Hepatocyte (in vitro differentiated cells): ENCODE results near the gene TOGARAM2. TPM values are rescaled to one million over a fixed set of nuclear protein-coding genes. Genes with fewer than 3 reads are reported as not detected.

ENCODE experiments used
- DNase-seq: peaks from one replicate; pipeline ENCODE4 v3.0.0-alpha.2; 2016; ENCODE audit warnings: low spot score
- H2AFZ ChIP-seq: fragments of 200-600 bp; sonication (generic); 2 replicates; pipeline ENCODE4 v1.6.0; 2016; ENCODE audit warnings: antibody characterized with exemption, mild to moderate bottlenecking
- H3K27ac ChIP-seq: fragments of 200-600 bp; sonication (generic); 2 replicates; pipeline ENCODE4 v1.5.1; 2016; ENCODE audit warnings: mild to moderate bottlenecking
- H3K27me3 ChIP-seq: fragments of 200-600 bp; sonication (generic); 2 replicates; pipeline ENCODE4 v1.6.1; 2016
- H3K36me3 ChIP-seq: fragments of 200-600 bp; sonication (generic); replicated peaks from 2 replicates; pipeline ENCODE4 v1.5.1; 2016; ENCODE audit warnings: low read depth; ENCODE audit not compliant: insufficient read depth
- H3K4me1 ChIP-seq: fragments of 200-600 bp; sonication (generic); 2 replicates; pipeline ENCODE4 v1.5.1; 2016; ENCODE audit warnings: mild to moderate bottlenecking, moderate library complexity; ENCODE audit not compliant: insufficient read depth
- H3K4me2 ChIP-seq: fragments of 200-600 bp; sonication (generic); 2 replicates; pipeline ENCODE4 v1.6.0; 2016
- H3K4me3 ChIP-seq: fragments of 200-600 bp; sonication (generic); 2 replicates; pipeline ENCODE4 v1.5.1; 2016; ENCODE audit warnings: mild to moderate bottlenecking
- H3K79me2 ChIP-seq: fragments of 200-600 bp; sonication (generic); 2 replicates; pipeline ENCODE4 v1.6.0; 2017; ENCODE audit warnings: mild to moderate bottlenecking
- H3K9me2 ChIP-seq: fragments of 200-600 bp; sonication (generic); replicated peaks from 2 replicates; pipeline ENCODE4 v1.6.0; 2017; ENCODE audit warnings: mild to moderate bottlenecking; ENCODE audit not compliant: insufficient read depth
- H3K9me3 ChIP-seq: fragments of 200-600 bp; sonication (generic); 2 replicates; pipeline ENCODE4 v1.5.1; 2016; ENCODE audit warnings: low read depth, mild to moderate bottlenecking
- H4K20me1 ChIP-seq: fragments of 200-600 bp; sonication (generic); 2 replicates; pipeline ENCODE4 v1.6.0; 2016; ENCODE audit warnings: mild to moderate bottlenecking; ENCODE audit not compliant: insufficient read depth, poor library complexity, severe bottlenecking
- CTCF ChIP-seq: fragments of 200-600 bp; sonication (generic); IDR thresholded peaks from 2 replicates; pipeline ENCODE4 v1.5.1; 2016; ENCODE audit warnings: antibody characterized with exemption, mild to moderate bottlenecking; ENCODE audit not compliant: poor library complexity
- EZH2 ChIP-seq: fragments of 200-600 bp; sonication (generic); IDR thresholded peaks from 2 replicates; pipeline ENCODE4 v1.6.1; 2016; ENCODE audit warnings: antibody characterized with exemption, mild to moderate bottlenecking, borderline replicate concordance
- EZH2phosphoT487 ChIP-seq: fragments of 200-600 bp; sonication (generic); IDR thresholded peaks from one replicate; pipeline ENCODE4 v1.6.1; 2018; ENCODE audit warnings: antibody characterized with exemption, mild to moderate bottlenecking, low read depth, moderate library complexity; ENCODE audit not compliant: unreplicated experiment, severe bottlenecking
- WGBS: methylation state at CpG from one replicate; pipeline ENCODE4 v1.1.6; 2016; ENCODE audit warnings: low lambda C conversion rate; ENCODE audit errors: missing lambda C conversion rate; 5-methylcytosine and 5-hydroxymethylcytosine counted together
- polyA plus RNA-seq: library from polyadenylated mRNA; unstranded; fragments of >200 nt; fragmentation: Nextera tagmentation; extraction: Ambion mirVana; gene quantifications from 2 replicates; pipeline ENCODE4 v1.2.1, GENCODE V29; 2016
- total RNA-seq: library from RNA; depleted of rRNA; stranded (reverse); fragments of >200 nt; gene quantifications from 2 replicates; pipeline ENCODE4 v1.2.3, GENCODE V29; 2014

TOGARAM2 gene
- total and polyA plus RNA-seq, 2 experiments from 2014 or later, result 0.47 to 1.3 TPM

DNA sequence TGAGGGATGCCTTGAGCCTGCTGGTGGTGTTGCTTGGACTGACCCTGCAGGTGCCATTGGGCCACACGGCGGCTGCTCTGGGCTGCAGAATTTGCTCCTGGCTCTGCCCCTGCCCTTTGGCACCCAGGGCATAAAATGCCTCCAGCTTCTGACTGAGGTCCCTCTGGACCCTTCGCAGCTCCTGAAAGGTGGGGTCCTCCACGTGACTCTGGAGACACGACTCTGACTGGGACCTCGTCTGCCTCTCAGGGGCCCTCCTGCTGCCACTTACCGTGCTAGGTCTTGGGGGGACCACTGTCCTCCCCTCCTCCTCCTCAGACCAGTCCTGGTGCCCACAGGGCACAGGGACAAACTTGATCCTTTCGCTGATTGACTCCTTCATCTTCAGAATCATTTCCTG, 91.2 kb downstream of the TOGARAM2 start:
- Histone ChIP-seq H3K4me3 (no peak overlapping the region), H3K27me3 (no peaks in the 10 kb centered on the region), H4K20me1 (no peaks in the 10 kb centered on the region), H3K36me3 (no peaks in the 10 kb centered on the region), H2AFZ (no peak overlapping the region), H3K4me2 (no peak overlapping the region), H3K4me1 (no peaks in the 10 kb centered on the region), H3K9me2 (no peaks in the 10 kb centered on the region), H3K27ac (no peak overlapping the region), H3K9me3 (no peaks in the 10 kb centered on the region), H3K79me2 (no peaks in the 10 kb centered on the region)
- WGBS, result over 99% methylated on average over 8 of the region's 8 CpGs
- no peak for DNase-seq
- TF ChIP-seq EZH2phosphoT487 (no peak), CTCF (no peak), EZH2 (no peak)

DNA sequence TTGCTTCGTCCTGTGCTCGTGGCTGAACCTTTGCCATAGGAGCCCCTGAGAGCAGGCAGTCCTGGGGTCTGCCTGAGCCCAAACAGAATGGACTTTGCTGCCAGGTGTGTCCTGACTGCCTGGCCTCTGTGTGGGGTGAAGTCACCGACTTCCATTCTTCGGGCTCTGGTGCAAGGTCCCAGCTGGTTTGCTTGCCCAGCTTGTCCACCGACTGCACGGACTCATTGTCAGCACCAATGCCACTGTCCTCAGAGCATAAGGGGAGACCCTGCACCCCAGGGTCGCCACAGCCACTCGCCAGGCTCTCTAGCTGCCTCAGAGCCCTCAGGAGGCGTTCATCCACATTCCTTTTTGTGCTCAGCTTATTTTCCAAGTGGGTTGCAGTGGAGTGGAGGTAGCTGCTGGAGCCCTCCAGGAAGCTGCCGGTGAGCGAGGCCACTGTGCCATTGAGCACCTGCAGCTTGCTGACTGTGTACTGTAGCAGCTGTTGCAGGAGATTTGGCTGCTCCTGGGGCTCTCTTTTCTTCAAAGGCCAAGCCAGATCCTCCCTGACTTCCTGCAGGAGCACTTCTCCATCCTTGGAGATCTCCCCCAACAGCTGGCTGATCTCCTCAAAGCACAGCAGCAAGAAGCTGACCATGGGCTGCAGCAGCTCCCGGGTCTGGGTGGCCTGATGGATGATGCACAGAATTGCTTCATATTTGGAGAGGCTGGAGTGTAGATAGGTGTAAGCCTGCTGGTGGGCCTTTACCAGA, 92.0 kb downstream of the TOGARAM2 start:
- Histone ChIP-seq H3K27me3 (no peaks in the 10 kb centered on the region), H3K4me2 (no peak overlapping the region), H3K27ac (no peak overlapping the region), H3K9me3 (no peaks in the 10 kb centered on the region), H2AFZ (no peak overlapping the region), H4K20me1 (no peaks in the 10 kb centered on the region), H3K9me2 (no peaks in the 10 kb centered on the region), H3K36me3 (no peaks in the 10 kb centered on the region), H3K4me1 (no peaks in the 10 kb centered on the region), H3K79me2 (no peaks in the 10 kb centered on the region), H3K4me3 (no peak overlapping the region)
- TF ChIP-seq EZH2phosphoT487, result no peak
- DNase-seq, result no peak
- WGBS, result 77% methylated on average over 12 of the region's 12 CpGs

GRCh38 chr2:29073933-29074332, 92.8 kb downstream of the TOGARAM2 start:
- Histone ChIP-seq H3K27me3 (no peaks in the 10 kb centered on the region), H3K9me3 (no peaks in the 10 kb centered on the region), H3K4me1 (no peaks in the 10 kb centered on the region), H3K79me2 (no peaks in the 10 kb centered on the region), H3K9me2 (no peaks in the 10 kb centered on the region), H3K36me3 (no peaks in the 10 kb centered on the region), H3K4me2 (no peak overlapping the region), H2AFZ (no peak overlapping the region), H3K4me3 (no peak overlapping the region), H3K27ac (no peak overlapping the region), H4K20me1 (no peaks in the 10 kb centered on the region)
- WGBS, result 95% methylated on average over 4 of the region's 4 CpGs
- TF ChIP-seq EZH2phosphoT487 (no peak), CTCF (no peak), EZH2 (no peak)
- DNase-seq, result no peak

- Histone ChIP-seq H3K27me3 (no peaks in the 10 kb centered on the region), H3K4me3 (no peak within 1 kb of the TSS), H3K79me2 (no peaks in the 10 kb centered on the region), H3K27ac (no peak within 1 kb of the TSS), H4K20me1 (no peaks in the 10 kb centered on the region), H3K9me3 (no peaks in the 10 kb centered on the region), H3K9me2 (no peaks in the 10 kb centered on the region), H3K4me2 (no peak within 1 kb of the TSS), H2AFZ (no peak within 1 kb of the TSS), H3K36me3 (no peaks in the 10 kb centered on the region), H3K4me1 (no peaks in the 10 kb centered on the region)
- WGBS, result 71% methylated on average over 8 of the region's 8 CpGs
- no peak for DNase-seq
- no peak for TF ChIP-seq CTCF
These were observed 93.3 kb downstream of the TOGARAM2 start, which contains the start of gene PCARE for GRCh38 chr2:29074411-29074810. Gene PCARE (minus strand): TSS chr2:29074523. CDS start chr2:29074261, 262 bp downstream.
